Stimulated activated CD4-positive, alpha-beta T cell treated with anti-CD3 and anti-CD28 coated beads, Interleukin-12 subunit alpha, Interleukin-12 subunit beta, amount 100 ng/mL, for 48 hours (primary cell): Measurements from ENCODE around the gene ATL1.

Experiments used
- DNase-seq, 3 donors: peaks; one replicate each; pipeline ENCODE4 v3.0.0-alpha.2; 2020; ENCODE audit warnings: low read depth in 2 of 3, low spot score in 1 of 3

The ATL1 gene

GRCh38 chr14:50559990-50560930, at the start of gene ATL1:
ATL1 (plus strand) TSS chr14:50560145; CDS start chr14:50560266, 121 bp downstream.
- DNase-seq = peak; percentile 8 to 33 (median 30)

DNA sequence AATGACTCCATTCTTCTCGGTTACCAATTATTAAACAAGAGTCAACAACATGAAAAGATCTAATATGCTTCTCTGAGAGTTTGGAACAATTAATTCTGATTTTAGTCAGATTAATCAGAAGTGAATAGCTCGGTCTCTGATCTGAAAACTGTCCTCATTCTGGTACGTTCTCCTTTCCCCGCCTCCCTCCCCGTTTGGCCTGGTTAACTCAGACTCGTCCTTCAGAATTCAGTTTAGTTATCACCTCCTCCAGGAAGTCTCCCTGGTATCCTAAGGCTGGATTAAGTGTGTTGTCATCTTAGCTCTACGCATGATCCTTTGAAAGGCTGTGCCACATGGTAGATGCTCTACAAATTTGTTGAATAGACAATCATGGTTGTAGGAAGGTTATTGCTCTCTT, 49.8 kb upstream of the ATL1 start:
- DNase-seq = no peak

GRCh38 chr14:50512463-50512862, 47.5 kb upstream of the ATL1 start:
- no peak for DNase-seq

GRCh38 chr14:50516091-50516490, 43.9 kb upstream of the ATL1 start:
- no peak for DNase-seq

GRCh38 chr14:50520947-50521815, 38.8 kb upstream of the ATL1 start:
- DNase-seq = peak; percentile 53 to 65 (median 59)

DNA sequence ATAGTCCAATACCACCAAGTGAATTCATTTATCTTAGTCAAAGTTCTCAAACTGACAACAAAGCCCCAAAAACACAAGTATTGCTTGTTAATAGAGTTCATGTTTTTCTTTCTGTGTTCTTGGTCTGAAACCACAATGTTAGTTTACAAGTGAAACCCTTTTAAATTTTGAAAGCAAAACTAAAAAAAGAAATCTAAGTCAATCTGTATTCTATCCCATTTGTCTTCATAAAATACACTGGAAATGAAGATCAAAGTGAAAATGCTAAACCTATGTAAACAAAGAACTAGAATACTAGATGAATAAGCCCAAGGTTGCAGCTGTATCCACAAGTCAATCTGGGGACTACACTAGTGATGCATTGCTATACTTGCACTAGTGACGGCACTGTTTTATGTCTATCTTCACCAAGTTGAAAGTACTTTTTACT, 38.0 kb upstream of the ATL1 start:
- no peak for DNase-seq

GRCh38 chr14:50523271-50524041, 36.5 kb upstream of the ATL1 start:
- DNase-seq = no peak

DNA sequence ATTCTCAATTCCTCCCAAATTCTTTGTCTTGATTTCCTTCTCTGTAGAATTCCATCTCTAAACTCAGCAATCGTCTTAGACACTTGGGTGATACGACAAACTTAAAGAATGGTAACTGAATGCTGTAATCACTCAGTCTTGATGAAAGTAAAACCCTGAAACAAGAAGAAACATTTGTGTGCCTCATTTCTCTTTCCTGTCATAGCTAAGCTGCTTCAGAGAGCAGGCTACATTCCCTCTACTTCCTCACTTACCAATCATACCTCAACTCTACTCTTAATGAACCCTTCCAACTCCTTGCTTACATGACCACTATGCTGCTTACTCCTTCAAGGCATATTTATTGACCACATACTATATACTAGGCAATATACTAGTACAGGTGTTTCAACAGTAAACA, 35.9 kb upstream of the ATL1 start:
- DNase-seq = no peak

DNA sequence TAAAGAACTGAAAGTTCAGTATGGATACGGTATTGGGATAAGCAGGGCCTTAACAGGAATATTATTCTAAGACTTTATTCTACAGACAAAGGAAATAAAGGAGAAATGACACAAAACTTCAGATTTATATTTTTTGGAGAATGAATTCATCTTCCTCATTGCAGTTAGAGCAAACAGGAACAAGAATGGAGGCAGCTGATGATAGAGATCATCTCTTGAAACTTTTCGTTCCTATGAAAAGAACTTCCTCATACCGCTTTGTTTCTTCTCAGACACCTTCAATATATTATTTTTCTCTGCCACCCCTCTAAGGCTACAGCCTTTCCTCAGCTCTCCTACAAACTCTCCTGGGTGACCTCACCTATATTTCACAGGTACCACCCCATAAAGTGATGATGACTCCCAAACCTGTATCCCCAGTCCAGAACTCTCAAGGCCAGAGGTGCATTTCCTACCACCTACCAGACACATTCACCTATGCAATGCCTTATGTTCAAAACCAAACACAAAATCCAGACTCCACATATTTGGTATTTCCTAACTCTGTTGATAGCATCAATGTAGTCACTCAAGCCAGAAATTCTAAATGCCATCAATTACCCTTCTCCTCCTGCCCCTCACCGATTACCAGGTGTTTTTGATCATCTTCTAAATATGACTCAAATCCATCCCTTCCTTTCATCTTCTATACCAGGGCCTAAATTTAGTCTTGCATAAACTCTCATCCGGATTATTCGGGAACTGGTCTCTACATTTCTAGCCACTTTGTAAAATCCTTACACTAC, 35.0 kb upstream of the ATL1 start:
- DNase-seq = no peak

GRCh38 chr14:50528000-50528399, 31.9 kb upstream of the ATL1 start:
- no peak for DNase-seq

DNA sequence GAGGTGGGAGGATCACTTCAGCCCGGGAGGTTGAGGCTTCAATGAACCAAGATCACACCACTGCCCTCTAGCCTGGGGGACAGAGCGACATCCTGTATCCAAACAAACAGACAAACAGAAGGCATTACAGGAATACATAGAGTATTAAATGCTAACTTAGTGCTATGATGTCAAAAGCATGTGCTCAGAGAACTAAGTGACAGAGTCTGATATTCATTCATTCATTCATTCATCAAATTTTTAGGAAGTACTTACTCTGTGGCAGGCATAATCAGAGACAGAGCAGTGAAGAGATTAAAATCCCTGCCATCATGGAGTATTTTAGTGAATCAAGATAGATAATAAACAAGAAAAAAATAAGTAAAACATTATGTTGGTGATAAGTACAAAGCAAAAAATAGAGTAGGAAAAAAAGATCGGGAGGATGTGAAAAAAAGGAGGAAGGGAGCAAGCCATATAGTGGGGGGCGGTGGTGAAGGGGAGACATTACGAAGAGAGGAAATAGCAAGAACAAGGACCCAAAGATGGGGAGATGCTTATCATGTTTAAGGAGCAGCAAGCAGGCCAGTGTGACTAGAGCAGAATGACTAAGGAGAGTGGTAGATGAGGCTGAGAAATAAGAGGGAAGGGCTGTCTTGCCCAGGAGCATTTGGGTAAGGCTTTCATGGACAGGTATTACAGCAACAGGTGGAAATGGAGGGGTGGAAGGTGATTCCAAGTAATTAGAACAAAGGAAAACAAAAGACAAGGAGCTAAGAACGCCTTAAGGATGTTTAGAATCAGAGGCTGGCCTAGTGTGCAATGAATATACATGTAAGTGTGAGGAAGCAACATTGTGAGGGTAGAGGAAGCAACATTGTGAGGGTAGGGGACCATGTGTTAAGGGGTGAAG, 30.4 kb upstream of the ATL1 start:
- no peak for DNase-seq

- DNase-seq = no peak
These were observed 29.6 kb upstream of the ATL1 start for GRCh38 chr14:50530358-50530757.

DNA sequence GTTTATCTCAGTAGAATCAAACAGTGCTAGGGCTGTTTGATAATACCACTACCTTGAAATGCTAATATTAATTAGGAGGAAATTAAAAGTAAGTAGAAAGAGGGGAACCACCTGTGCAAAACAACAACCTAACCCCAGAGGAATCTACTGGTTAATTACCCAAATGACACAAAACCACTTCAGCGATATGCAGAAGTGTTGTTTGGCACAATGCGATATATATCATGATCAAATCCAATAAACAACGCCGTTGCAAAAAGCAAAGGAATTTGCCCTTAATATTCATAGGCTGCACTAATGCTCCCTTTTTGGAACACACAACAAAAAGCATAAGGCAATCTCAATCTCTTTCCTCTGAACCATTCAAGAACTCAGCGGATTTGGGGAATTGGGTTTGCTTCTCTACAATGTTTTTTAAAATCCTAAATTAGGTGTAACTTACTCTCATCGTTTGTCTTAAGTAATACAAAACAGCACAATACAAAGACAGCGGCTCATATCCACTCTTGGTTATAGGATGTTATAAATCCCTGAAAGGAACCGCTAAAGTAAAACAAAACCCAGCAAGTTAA, 29.1 kb upstream of the ATL1 start:
- no peak for DNase-seq

GRCh38 chr14:50531595-50532501, 28.1 kb upstream of the ATL1 start:
- peak in 1 of 3 donors; percentile 16 for DNase-seq

DNA sequence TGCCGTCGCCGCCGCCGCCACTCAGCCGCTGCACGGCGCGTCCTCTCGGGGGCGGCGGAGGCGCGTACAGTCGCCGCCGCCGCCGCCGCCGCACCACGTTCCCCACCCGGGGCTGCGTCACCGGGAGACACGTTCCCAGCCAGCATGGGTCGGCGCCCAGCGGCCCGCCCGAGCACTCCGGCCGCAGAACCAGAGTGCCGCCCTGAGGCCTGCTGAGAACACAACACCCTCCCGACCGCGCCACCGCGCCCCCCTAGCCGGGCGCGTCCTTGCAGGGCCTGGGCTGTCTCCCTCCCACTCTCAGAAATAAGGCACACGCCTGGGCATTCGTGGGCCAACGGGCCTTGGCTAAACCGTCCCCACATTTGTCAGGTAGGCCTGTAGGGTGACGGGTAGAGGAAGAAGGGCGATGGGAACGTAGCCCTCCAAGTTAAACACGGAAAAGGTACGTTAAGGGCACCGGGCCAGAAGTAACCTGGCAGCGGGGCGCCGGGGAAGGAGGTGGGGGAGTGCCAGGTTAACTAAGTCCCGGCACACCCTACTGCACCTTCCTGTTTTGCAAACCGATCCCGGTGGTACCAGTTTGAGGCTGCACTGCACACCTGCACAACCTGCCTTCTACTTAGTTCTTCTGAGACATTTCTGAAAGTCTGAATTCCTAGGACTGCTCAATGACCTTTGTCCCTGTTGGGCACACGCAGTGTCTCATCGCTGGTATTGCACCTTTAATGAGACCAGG, 27.3 kb upstream of the ATL1 start, which contains the start of gene MAP4K5:
Gene MAP4K5, minus strand, starts transcription at position 68 of the 739 bp plus-strand sequence. CDS start 520 bp downstream, outside the sequence.
- peak; percentile 78 to 86 (median 81) for DNase-seq

DNA sequence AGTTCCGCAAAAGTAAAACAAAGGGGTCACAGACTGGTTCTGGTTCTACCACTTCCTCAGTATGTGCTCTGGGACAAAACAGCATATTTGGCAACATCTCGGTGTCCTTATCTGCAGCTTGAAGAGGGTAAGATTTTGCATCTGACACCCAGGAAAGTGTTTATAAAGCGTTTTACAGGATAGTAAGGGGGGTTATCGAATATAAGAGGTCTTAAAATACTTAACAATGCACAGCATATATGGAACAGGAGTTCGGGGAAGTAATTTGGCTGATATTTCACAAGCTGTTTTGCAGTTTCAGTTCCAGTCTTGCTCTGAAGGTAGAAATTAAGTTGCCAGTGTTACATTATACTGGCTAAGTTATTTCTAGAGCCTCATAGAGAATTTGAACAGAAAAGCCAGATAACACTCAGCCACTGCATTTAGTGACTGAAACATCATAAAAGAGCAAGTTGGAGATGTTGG, 26.7 kb upstream of the ATL1 start:
- no peak for DNase-seq

DNA sequence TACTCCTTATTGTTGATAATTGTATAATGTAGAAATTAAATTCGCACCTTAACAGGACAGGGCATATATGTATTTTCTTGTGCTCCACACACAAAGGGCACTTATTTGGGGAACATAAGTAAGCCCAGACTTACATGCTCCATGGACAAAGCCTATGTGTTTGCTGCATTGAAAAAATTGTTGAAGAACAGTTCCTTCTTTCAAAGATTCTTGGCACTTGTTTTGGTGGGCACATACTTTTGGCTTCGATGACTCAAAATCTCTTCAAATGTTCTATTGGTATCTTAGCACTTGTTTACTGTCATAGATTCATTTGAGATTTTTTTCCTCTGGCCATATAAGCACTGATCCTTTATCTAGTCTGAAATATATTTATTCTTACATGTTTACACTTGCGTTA, 26.1 kb upstream of the ATL1 start:
- no peak for DNase-seq
